ENCODE results near the gene RAPGEF5.

DNA sequence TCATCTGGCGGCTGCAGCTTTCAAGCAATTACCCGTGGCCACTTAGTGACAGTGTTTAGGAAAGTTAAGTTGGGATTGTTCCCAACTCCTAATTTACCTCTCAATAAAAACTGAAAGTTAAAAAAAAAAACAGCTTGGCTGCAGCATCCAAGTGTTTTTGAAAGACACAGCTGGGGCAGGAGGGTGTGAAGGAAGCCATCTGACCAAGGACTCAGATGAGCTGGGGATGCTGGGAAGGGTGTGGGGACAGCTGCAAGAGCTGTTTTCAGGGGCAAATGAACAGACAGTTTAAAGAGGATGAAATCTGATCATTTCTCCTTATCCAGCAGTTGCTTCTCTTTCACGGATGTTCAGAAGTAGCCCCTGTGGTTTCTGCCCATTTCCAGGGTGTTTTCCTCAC is 282.1 kb downstream of the RAPGEF5 start:
- no peak for TF ChIP-seq CTCF (IDR thresholded peaks at IDR 0.05; ENCODE audit: low read length)
- no peak for TF ChIP-seq EZH2phosphoT487 (IDR thresholded peaks at IDR 0.05; ENCODE audit: low read length)
